Measurements from ENCODE around the gene TMEM200A. TPM values are rescaled to one million over a fixed set of nuclear protein-coding genes. Genes with fewer than 3 reads are reported as not detected.

Gene TMEM200A
- total and polyA plus RNA-seq, 10 of the 15 experiments (the other 5 are each of a cell fraction or from before 2014, with no cell fraction given): 5.5 to 12.4 (median 9.6) TPM

GRCh38 chr6:130424710-130425109, 58.9 kb downstream of the TMEM200A start:
- ChIA-PET POLR2A (interaction anchor here (0.6 kb wide), 1 partner anchor 50 kb away, joined by 3 read pairs; no protein-coding TSS in a partner anchor), RAD21 (ENCODE audit: unreplicated experiment) (no interaction called here), CTCF (interaction anchor here (0.7 to 1.4 kb wide), 2 partner anchors 15 to 34 kb away, joined by 3 to 5 read pairs; no protein-coding TSS in a partner anchor), SMC1A (ENCODE audit: uncharacterized antibody, unreplicated experiment) (interaction anchor here (1.5 kb wide), 1 partner anchor 24 kb away, joined by 3 read pairs; no protein-coding TSS in a partner anchor)
- Histone ChIP-seq H4K20me1 (ENCODE audit: control insufficient read depth, insufficient read depth) (no peaks in the 10 kb centered on the region), H3K27me3 (replicated peaks in 1 of 2; ENCODE audit: control insufficient read depth in 2 of 2, insufficient read depth in 2 of 2, low read length in 1 of 2) (no peaks in the 10 kb centered on the region; a peak in 1 of 4 replicates), H3K4me3 (no peak overlapping the region), H3K4me1 (ENCODE audit: control insufficient read depth, insufficient read depth, low read length) (no peaks in the 10 kb centered on the region), H3K79me2 (ENCODE audit: control insufficient read depth, insufficient read depth, low read length) (no peaks in the 10 kb centered on the region), H2AFZ (ENCODE audit: control insufficient read depth, low read depth, low read length) (no peak overlapping the region), H3K4me2 (ENCODE audit: control insufficient read depth, insufficient read depth) (no peak overlapping the region), H3K36me3 (ENCODE audit: control insufficient read depth in 2 of 2, insufficient read depth in 2 of 2, low read length in 1 of 2) (no peaks in the 10 kb centered on the region), H3K27ac (ENCODE audit: control insufficient read depth, insufficient read depth) (no peak overlapping the region), H3K9me3 (replicated peaks; ENCODE audit: control insufficient read depth, insufficient read depth, low read length) (no peaks in the 10 kb centered on the region), H3K9ac (ENCODE audit: control insufficient read depth, insufficient read depth, low read length) (no peak overlapping the region)
- no TSS peak for BruUV-seq (replicated peaks)
- no peak for ATAC-seq
- TF ChIP-seq ATF7 (IDR thresholded peaks at IDR 0.05; ENCODE audit: low read depth): no peak
- TF ChIP-seq, protein P1, sequence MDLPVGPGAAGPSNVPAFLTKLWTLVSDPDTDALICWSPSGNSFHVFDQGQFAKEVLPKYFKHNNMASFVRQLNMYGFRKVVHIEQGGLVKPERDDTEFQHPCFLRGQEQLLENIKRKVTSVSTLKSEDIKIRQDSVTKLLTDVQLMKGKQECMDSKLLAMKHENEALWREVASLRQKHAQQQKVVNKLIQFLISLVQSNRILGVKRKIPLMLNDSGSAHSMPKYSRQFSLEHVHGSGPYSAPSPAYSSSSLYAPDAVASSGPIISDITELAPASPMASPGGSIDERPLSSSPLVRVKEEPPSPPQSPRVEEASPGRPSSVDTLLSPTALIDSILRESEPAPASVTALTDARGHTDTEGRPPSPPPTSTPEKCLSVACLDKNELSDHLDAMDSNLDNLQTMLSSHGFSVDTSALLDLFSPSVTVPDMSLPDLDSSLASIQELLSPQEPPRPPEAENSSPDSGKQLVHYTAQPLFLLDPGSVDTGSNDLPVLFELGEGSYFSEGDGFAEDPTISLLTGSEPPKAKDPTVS (IDR thresholded peaks at IDR 0.05; ENCODE audit: low read depth, low read length): no peak
- no peak for TF ChIP-seq EGR1 (IDR thresholded peaks at IDR 0.05; ENCODE audit: borderline replicate concordance in 1 of 2, low read depth in 2 of 2, low read length in 2 of 2)
- no peak for TF ChIP-seq SMAD5 (IDR thresholded peaks at IDR 0.05; ENCODE audit: low read depth)
- TF ChIP-seq POLR2A (IDR thresholded peaks at IDR 0.05; ENCODE audit: low read depth, low read length): no peak
- TF ChIP-seq YY1 (IDR thresholded peaks at IDR 0.05; ENCODE audit: low read depth, low read length): no peak
- no peak for TF ChIP-seq HCFC1 (IDR thresholded peaks at IDR 0.05; ENCODE audit: low read length)
- 70% methylated on average over 2 of the region's 2 CpGs for WGBS (ENCODE audit: insufficient coverage, insufficient replicate concordance, low lambda C conversion rate, missing lambda C conversion rate)
- no peak for FAIRE-seq
- in situ Hi-C loops (cut with MboI): no loop called here
- no peak for DNase-seq (ENCODE audit: low read depth, low spot score)
- intact Hi-C loops (cut with micrococcal nuclease; ENCODE audit: unreplicated experiment): no loop called here
